ENCODE data around the gene WWC2. TPM values are rescaled to one million over a fixed set of nuclear protein-coding genes. Genes with fewer than 3 reads are reported as not detected.

WWC2 gene
- 13.8 and 17.3 TPM in 2 replicates for total RNA-seq
- 19.8 TPM for polyA plus RNA-seq (2012)

DNA sequence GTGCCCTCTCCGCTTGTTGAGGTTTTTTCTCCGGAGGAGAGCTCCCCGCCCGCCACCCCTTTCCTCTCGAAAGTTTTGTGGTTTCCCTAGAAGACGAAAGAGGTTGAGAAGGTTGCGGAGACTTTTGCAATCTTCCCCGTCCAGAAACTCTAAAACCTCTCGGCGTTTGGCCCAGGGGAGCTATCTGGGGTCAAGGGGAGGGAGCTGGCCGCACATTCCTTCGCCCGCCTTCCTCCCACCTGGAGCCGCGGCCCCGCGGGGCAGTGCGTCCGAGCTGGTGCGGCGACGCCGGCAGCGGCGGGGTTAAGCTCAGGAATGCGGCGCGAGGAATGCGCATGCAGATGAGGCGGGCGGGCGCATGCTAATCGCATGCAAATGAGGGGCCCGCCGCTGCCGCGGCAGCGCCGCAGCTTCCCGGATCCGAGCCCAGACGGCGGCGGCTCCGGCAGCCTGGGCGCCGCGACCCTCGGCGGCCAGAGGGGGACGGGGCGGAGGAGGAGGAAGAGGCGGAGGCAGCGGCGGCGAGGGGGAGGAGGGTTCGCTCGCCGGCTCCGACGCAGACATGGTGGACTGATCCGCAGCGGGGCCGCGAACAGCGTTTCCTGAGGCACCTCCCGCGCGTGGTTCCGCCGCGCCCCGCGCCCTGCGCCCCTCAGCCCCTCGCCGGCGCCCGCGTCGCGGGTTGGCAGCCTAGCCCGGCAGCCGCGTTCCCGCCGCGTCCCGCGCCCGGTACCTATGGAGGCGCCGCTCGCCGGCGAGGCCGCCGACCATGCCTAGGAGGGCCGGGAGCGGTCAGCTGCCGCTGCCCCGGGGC is at the start of gene WWC2:
Gene WWC2, plus strand, starts transcription at position 535 of the 814 bp plus-strand sequence. Its CDS starts 235 bp downstream, at position 770.
- peak; percentile 90 for DNase-seq (ENCODE audit: low read depth)

GRCh38 chr4:183053681-183054080 is 45.4 kb upstream of the WWC2 start:
- DNase-seq (ENCODE audit: low read depth), result no peak

DNA sequence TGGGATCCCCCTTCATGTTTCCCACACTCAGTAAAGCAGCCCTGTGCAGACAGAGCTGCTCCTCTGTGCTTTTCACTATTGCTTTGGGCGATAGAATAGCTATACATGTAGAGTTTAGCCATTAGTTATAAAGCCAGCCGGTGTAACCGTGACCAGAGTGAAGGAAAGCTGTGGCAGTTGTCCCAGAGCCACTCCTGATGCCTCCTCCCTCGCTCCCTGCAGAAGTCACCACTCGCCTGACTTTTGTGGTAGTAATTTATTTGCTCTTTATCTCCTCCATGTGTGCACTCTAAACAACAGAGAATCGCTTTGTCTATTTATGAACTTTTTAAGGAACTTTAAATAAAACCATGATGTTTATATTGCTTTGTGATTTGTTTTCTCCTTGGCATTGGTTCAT is 41.8 kb upstream of the WWC2 start:
- DNase-seq (ENCODE audit: low read depth), result no peak

DNA sequence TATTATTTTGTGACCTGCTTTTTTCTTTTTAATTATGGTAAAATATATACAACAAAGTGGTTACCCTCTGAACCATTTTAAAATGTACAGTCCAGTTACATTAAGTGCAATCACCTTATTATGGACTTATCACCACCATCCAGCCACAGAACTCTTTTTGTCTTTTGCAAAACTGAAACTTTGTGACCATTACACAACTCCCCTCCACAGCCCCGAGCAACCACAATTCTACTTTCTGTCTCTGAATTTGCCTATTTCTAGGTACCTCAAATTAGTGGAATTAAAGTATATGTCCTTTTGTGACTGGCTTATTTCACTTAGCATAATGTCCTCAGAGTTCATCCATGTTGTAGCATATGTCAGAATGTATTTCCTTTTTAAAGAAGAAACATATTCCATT is 39.3 kb upstream of the WWC2 start:
- no peak for DNase-seq (ENCODE audit: low read depth)

DNA sequence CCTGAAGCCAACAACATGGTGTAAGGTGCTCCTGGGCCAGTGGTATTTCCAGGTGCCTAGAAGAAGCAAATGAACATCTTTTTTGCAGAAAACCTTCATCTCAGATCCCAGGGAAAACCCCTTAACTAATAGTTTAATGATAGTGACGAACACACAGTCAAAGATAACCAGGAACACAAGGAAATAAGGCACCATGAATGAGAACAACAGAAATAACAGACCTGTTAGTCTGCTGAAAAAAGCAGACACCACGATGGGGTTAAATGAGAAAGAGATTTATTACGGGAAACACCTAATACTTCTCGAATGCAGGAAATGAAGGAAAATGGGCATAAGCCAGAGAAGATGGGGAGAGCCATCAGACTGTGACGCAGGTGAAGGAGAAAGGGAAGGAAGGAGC is 30.6 kb upstream of the WWC2 start:
- DNase-seq (ENCODE audit: low read depth), result no peak

DNA sequence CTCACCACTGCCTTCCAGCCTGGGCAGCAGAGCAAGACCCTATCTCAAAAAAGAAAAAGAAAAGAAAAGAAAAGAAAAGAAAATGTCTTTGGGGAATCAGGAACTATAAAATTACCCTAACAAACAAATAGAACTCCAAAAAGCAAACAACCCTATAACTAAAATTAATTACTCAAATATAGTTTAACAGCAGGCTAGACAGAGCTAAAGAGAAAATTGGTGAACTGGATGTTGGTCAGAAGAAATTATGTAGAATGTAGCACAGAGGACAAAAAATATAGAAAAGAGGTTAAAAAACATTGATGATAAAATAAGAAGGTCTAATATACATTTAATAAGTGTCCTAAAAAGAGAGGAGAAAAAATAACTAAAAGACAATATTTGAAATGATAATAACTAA is 27.8 kb upstream of the WWC2 start:
- no peak for DNase-seq (ENCODE audit: low read depth)

- no peak for DNase-seq (ENCODE audit: low read depth)
These were observed 26.9 kb upstream of the WWC2 start for GRCh38 chr4:183072176-183072575.

DNA sequence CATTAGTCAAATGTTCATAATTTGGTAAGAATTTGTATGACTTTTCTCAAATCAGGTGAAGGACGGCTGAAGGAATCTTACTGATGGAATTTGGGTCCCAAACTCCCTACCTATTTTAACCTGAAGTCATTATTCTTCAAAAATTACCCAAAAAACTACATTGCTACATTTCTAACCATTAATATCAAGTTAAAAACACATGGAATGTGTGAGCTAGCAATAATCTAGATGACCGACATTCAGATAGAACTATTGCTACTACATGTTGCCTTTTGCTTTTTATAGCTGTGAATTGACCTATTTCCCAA is 25.3 kb upstream of the WWC2 start:
- no peak for DNase-seq (ENCODE audit: low read depth)

DNA sequence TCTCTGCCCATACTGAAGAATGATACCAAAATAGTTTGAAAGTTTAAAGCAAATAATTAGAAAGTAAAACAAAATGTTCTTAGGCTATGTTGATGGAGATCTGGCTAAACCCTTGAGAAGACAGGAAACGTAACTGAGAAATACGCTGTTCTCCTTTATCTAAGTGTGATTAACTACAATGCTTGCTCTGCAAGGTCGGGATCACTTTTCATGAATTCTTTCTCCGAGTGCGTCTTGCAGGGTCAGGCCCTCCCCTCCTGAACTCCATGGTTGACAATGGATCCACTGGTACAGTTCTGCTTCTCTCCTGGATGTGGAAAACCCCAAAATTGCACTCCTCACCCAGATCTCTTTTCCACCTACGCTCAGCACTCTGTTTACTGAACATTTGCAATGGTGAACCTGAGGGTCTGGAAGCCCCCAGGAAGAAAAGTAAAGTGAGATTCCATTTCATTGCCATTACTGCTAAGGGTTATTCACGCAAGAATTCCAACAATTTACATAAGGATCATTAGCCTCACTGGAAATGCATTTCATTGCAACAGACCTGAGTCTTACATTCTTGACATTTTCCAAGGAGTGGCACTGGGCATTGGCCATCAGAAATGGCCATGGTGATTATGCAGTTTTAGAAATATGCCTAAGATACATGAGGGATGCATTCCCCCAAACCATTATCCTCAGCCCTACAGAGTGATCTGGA is 24.6 kb upstream of the WWC2 start:
- DNase-seq (ENCODE audit: low read depth), result no peak

DNA sequence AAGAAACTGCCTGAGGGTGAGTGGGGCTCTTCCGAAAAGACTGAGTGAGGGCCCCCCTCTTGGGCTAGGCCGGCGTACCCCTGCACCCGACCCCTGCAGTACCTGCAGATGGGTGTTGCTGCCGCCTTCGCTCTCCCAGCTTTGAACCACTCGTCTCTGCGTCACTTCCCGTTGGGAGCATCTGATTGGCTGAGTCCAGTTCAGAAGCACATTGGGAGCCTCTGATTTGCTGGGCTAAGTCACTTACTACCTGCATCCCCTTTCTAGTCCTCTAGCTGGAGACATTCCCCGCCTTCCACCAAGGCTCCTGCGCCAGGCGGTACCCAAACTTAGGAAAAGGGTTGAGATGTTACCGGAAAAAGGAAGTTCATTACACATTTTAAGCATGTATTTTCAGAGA is 20.4 kb upstream of the WWC2 start:
- DNase-seq (ENCODE audit: low read depth), result no peak

- no peak for DNase-seq (ENCODE audit: low read depth)
These were observed 18.5 kb upstream of the WWC2 start for GRCh38 chr4:183080372-183081115.

DNA sequence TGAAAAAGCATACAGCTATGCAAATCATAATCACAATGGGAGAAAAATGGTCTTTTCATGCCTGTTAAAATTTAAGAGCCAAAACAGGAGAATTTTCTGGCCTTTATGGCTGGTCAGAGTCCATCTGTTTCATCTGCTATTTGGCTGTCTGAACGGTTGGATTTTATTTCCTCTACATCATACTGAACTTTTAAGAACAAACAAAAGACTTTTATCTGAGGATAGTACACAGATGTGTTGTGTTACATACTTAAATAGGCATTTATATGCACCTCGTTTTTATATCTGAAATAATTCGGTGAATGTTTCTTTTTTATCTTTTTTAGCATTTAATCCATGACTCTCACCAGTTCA is 18.0 kb upstream of the WWC2 start:
- DNase-seq (ENCODE audit: low read depth), result no peak

- no peak for DNase-seq (ENCODE audit: low read depth)
These were observed 17.0 kb upstream of the WWC2 start for GRCh38 chr4:183082053-183082452.

DNA sequence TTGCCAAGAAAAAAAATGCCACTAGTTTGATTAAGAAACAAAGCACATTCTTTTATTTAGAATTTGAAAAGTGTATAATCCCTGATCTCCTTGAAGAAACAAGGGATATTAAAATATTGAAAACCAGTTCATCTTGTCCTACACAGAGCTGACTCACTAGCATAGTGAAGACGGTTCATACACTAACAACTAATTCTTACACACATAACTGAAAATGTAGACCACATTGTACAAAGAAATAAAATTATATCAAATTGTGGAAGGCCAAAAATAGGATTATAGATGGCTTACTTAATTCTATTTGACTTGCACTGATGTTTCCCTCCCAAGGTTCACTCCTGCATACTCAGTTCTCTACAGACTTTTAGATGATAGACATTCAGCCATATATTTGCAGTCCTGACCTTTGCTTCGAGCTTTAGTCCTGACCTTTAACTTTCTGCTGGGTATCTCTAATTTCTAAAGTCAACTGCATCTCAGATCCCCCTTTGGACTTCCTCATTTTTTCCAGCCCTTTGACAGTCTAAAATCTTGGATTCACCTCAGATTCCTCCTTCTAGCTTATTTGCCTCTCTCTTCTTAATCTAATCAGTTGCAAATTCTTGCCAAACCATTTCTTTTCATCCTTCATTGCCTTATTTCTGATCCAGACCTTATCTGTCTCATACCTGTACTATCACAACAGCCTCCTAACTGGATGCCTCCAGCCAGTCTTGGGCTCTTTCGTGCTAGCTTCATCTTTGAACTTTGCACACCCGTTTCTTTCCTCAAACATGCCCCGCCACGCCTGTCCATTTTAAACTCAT is 4.5 kb upstream of the WWC2 start:
- no peak for DNase-seq (ENCODE audit: low read depth)

DNA sequence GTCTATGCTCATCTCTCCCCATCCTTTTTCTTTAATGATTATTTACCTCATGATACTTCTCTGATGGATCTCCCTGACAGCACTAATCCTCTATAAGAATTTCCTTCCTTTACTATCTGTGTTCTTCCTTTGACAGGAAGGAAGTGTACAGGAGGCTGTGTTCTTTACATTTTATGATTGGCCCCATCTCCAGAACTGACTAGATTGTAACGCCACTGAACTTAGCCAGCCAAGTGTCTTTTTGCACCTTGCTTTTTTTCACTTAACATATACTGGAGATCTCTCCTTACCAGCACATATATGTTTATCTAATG is 3.9 kb upstream of the WWC2 start:
- no peak for DNase-seq (ENCODE audit: low read depth)

GRCh38 chr4:183096276-183096965 is 2.6 kb upstream of the WWC2 start:
- no peak for DNase-seq (ENCODE audit: low read depth)

GRCh38 chr4:183097231-183098018 is 1.6 kb upstream of the WWC2 start:
- DNase-seq (ENCODE audit: low read depth), result no peak

DNA sequence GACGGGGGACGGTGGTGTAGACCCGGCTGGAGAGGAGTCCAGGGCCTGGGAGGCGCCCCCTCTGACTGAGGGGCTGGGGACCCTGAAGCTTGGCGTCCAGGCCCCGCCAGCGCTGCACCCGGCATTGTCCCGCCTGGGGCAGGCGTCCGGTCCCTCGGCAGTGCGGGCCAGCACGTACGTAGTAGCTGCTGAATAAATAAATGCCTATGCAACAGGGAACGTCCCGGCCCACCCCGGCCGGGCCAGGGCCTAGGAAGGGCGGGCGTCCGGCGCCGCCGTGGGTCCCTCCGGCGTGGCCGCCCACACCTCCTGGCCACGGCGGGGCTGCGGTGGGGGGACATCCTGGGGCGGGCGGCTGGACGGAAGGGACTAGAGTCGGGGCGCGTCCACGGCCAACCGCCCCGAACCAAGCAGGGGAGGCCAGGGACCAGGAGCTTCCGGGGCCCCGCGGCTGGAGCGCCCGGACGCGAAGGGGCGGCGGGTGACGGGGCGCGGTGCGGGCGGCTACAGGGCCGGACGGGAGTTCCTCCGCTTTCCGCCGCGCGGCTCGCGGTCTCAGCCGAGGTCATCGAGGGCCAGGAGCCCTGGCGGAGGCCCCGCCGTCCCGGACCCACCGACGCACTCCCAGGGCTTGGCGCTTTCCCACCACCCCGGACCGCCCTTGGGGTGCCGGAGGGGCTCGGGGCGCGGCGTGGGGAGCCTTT is 886 bp upstream of the WWC2 start:
- no peak for DNase-seq (ENCODE audit: low read depth)

- DNase-seq (ENCODE audit: low read depth), result peak; percentile 51
These were observed 660 bp downstream of the WWC2 start for GRCh38 chr4:183099537-183100297.
